ENCODE results near the gene MAP4K2. TPM values are rescaled to one million over a fixed set of nuclear protein-coding genes. Genes with fewer than 3 reads are reported as not detected.

Gene MAP4K2
- total and polyA plus RNA-seq, 9 of the 15 experiments (the other 6 are each of a cell fraction or from before 2014, with no cell fraction given), result 0.13 to 14.5 (median 7.3) TPM

GRCh38 chr11:64742889-64743590 lies 60.0 kb downstream of the MAP4K2 start (continued):
- no peak for TF ChIP-seq KAT8 (IDR thresholded peaks at IDR 0.05; ENCODE audit: low read depth)
- 0 out of 2 replicates have a peak, but pooled peaks have one; percentile 25 for TF ChIP-seq NBN (IDR thresholded peaks at IDR 0.05; ENCODE audit: low read depth)
- TF ChIP-seq, protein P1, sequence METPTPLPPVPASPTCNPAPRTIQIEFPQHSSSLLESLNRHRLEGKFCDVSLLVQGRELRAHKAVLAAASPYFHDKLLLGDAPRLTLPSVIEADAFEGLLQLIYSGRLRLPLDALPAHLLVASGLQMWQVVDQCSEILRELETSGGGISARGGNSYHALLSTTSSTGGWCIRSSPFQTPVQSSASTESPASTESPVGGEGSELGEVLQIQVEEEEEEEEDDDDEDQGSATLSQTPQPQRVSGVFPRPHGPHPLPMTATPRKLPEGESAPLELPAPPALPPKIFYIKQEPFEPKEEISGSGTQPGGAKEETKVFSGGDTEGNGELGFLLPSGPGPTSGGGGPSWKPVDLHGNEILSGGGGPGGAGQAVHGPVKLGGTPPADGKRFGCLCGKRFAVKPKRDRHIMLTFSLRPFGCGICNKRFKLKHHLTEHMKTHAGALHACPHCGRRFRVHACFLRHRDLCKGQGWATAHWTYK (CRISPR knock-in tag; IDR thresholded peaks at IDR 0.05), result peak; percentile 21; the same call in 1 of the 2 replicates
- peak in 1 of 2 experiments; percentile 58; a peak in 2 of 4 replicates for TF ChIP-seq NRF1 (conservative IDR thresholded peaks at IDR 0.05 in 1 of 2, IDR thresholded peaks at IDR 0.05 in 1 of 2)
- 0 out of 2 replicates have a peak, but pooled peaks have one; percentile 4 for TF ChIP-seq ARID1B (IDR thresholded peaks at IDR 0.05)
- TF ChIP-seq ZNF354B (CRISPR knock-in tag; IDR thresholded peaks at IDR 0.05), result no peak
- peak; percentile 91; the same call in 1 of the 2 replicates for TF ChIP-seq KDM2B (CRISPR knock-in tag; IDR thresholded peaks at IDR 0.05)
- TF ChIP-seq ZNF3 (CRISPR knock-in tag; IDR thresholded peaks at IDR 0.05), result no peak
- peak; percentile 27 for TF ChIP-seq RBBP5 (IDR thresholded peaks at IDR 0.05; ENCODE audit: borderline replicate concordance, insufficient read depth, low read length, poor library complexity, severe bottlenecking)
- TF ChIP-seq RBM15 (IDR thresholded peaks at IDR 0.05; ENCODE audit: insufficient read depth, low read length), result no peak
- TF ChIP-seq SP1 (CRISPR knock-in tag; IDR thresholded peaks at IDR 0.05), result peak; percentile 74
- TF ChIP-seq SMC3 (conservative IDR thresholded peaks at IDR 0.05; ENCODE audit: insufficient read depth, low read depth, low read length), result peak; percentile 46; the same call in 1 of the 2 replicates
- no peak for TF ChIP-seq RNF2 (IDR thresholded peaks at IDR 0.05)
- peak; percentile 65; the same call in 1 of the 2 replicates for TF ChIP-seq HNRNPL (IDR thresholded peaks at IDR 0.05; ENCODE audit: low read depth, low read length)
- no peak for TF ChIP-seq JUN (IDR thresholded peaks at IDR 0.05; ENCODE audit: borderline replicate concordance, low read depth, low read length)
- no peak for TF ChIP-seq JUN (CRISPR knock-in tag; IDR thresholded peaks at IDR 0.05; ENCODE audit: borderline replicate concordance)
- no peak for TF ChIP-seq ZNF707 (CRISPR knock-in tag; conservative IDR thresholded peaks at IDR 0.05)
- TF ChIP-seq TCF3 (CRISPR knock-in tag; IDR thresholded peaks at IDR 0.05), result 0 out of 2 replicates have a peak, but pooled peaks have one; percentile 16
- no peak for TF ChIP-seq TCF7L2 (IDR thresholded peaks at IDR 0.05; ENCODE audit: low read depth, low read length)
- TF ChIP-seq PCBP1 (IDR thresholded peaks at IDR 0.05; ENCODE audit: low read depth, low read length, poor library complexity, severe bottlenecking), result peak; percentile 17
- TF ChIP-seq AFF4 (CRISPR knock-in tag; IDR thresholded peaks at IDR 0.05), result peak; percentile 74; the same call in 1 of the 2 replicates
- peak; percentile 32; the same call in 1 of the 2 replicates for TF ChIP-seq MYC (IDR thresholded peaks at IDR 0.05; ENCODE audit: low read depth, low read length)
- TF ChIP-seq MYC (CRISPR knock-in tag; IDR thresholded peaks at IDR 0.05; ENCODE audit: borderline replicate concordance, low read depth), result 0 out of 2 replicates have a peak, but pooled peaks have one; percentile 12

Data from K562 (cell line).